Dedifferentiated amniotic fluid mesenchymal stem cell (primary cell): ENCODE results near the gene DGKZ.
A peak's percentile ranks its signal among the peaks of the same experiment; 100 is the strongest.

Experiments used
- DNase-seq: peaks from one replicate; pipeline ENCODE4 v3.0.0-alpha.2; 2016; ENCODE audit errors: extremely low spot score

DGKZ gene

DNA sequence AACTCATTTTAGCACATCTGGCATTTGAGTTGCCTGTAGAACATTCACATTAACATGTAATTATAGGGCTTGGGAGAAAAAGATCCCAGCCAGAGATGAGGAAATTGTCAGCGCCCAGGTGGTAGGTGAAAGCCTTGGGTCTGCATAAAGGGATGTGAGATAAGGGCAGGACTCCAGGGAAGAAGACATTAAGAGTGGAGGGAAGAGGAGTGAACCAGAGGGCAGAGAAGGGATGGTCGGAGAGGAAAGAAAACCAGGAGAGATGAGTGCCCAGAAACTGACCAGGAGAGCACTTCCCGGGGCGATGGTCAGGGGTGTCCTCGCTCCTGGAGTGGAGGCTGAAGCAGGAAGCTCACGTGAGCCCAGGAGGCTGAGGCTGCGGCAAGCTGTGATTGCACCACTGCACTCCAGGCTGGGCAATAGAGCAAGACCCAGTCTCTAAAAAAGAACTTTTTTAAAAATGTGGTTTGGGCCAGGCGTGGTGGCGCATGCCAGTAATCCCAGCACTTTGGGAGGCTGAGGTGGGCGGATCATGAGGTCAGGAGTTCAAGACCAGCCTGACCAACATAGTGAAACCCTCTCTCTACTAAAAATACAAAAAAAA lies 20.3 kb upstream of the DGKZ start:
- DNase-seq: no peak

- DNase-seq: no peak
These were observed 19.4 kb upstream of the DGKZ start for GRCh38 chr11:46327829-46328228.

DNA sequence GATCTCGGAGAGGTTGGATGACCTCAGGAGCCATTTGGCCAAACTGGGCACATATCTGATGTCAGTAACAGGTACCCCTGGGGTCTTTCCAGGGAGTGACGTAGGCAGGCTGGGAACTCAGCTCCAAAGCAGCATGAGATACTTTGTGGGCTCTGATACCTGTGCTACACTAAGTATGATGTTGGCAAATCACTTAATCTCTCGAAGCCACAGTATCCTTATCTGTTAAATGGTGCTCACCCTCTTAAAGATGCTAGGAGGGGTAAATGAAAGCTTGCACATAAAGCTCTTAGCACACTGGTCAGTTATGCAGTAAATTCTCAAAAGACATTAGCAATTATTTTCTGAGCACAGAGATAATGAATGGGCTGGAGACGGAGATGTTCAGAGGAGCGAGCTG lies 17.1 kb upstream of the DGKZ start:
- no peak for DNase-seq

GRCh38 chr11:46330563-46331281 lies 16.5 kb upstream of the DGKZ start:
- no peak for DNase-seq

- no peak for DNase-seq
These were observed 15.8 kb upstream of the DGKZ start for GRCh38 chr11:46331282-46331984.

GRCh38 chr11:46332093-46332567 lies 15.1 kb upstream of the DGKZ start:
- DNase-seq: no peak

GRCh38 chr11:46332568-46333393 lies 14.5 kb upstream of the DGKZ start:
- DNase-seq: no peak

GRCh38 chr11:46333394-46333947 lies 13.8 kb upstream of the DGKZ start:
- DNase-seq: no peak

- DNase-seq: no peak
These were observed 13.1 kb upstream of the DGKZ start for GRCh38 chr11:46334211-46334610.

- no peak for DNase-seq
These were observed 12.0 kb upstream of the DGKZ start for GRCh38 chr11:46335271-46335670.

DNA sequence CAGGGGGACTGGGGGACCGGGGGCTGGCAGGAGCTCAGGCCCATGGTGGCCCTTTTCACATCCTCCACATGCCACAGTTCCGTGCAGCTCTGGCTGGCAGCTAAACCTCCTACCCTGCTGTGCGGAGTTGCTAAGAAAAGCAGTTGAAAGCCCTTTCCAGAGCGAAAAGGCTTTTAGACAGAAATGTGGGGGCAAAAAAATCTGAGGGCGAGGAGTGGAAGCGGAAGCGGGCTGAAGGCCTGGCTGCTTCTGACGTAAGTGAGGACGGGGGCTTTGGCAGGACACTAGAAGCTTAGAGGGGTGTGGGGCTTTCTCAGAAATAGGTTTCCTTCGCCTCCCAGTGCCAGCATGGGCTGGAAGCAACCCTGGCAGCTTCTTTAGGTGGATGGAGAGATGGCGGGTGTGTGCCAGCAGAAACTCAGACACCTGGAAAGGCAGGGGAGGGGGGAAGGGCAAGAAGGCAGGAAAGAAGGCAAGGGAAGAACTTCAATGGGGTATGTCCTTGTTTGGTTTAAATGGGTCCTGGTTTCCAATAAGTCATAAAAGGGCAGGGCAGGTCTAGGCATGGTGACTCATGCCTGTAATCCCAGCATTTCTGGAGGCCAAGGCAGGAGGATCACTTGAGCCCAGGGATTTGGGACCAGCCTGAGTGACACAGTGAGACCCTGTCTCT lies 11.2 kb upstream of the DGKZ start:
- no peak for DNase-seq

DNA sequence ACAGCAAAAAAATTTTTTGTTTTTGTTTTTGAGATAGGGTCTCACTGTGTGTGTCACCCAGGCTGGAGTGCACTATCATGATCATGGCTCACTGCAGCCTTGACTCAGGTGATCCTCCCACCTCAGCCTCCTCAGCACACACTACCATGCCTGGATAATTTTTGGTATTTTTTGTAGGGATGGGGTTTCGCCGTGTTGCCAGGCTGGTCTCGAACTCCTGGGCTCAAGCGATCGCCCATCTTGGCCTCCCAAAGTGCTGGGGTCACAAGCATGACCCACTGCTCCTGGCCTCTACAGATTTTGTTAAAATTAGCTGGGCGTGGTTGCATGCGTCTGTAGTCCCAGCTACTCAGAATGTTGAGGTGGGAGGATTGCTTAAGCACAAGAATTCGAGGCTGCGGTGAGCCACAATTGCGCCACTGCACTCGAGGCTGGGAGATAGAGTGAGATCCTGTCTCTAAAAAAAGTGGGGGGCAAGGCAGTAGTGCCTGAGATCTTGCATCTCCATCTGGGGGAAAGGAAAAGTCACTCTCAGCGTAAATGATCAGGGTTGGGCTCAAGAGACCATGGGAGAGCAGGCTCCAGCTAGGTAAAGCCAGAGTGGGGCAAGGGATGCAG lies 10.6 kb upstream of the DGKZ start:
- DNase-seq: no peak

DNA sequence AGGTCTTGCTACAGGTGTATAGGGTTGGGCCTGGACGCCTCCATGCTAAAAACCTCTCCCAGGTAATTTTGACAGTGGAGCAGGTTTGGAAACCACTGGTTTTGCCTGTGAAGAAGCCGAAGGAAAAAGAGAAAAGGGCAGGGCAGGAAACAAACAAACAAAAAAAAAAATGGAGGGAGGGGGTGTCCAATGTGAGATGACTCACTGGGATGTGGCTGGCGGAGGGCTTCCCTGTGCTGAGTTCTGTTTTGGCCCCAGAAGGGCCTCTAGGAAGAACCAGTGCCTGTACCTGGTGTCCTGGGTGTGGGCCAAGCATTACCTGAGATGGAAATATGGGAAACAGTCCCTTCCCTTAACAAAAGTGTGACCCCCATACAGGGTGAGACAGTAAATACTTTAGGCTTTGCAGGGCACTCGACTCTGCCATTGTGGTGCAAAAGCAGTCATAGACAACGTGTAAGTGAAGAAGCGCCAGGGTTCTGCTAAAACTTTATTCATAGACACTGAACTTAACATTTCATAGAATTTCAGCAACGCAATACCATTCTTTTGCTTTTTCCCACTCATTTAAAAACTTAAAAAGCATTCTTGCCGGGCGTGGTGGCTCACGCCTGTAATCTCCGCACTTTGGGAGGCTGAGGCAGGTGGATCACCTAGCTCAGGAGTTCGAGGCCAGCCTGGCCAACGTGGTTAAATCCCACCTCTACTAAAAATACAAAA lies 9.5 kb upstream of the DGKZ start:
- DNase-seq: no peak

DNA sequence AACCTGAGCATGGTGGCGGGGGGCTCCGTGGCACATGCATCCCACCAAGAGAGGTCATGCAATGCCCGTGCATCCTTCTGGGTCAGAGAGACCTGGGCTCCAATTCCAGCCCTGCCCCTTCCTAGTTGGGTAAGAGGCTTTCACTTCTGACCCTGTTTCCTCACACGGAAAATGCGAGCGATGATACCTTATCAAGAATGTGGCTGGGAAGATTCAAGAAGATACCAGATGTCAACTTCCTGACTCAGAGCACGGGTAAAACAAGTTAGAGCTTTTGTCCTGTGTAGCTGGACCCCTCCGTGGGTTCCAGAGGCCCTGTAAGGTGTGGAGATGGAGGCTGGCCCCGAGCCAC lies 8.7 kb upstream of the DGKZ start:
- no peak for DNase-seq

DNA sequence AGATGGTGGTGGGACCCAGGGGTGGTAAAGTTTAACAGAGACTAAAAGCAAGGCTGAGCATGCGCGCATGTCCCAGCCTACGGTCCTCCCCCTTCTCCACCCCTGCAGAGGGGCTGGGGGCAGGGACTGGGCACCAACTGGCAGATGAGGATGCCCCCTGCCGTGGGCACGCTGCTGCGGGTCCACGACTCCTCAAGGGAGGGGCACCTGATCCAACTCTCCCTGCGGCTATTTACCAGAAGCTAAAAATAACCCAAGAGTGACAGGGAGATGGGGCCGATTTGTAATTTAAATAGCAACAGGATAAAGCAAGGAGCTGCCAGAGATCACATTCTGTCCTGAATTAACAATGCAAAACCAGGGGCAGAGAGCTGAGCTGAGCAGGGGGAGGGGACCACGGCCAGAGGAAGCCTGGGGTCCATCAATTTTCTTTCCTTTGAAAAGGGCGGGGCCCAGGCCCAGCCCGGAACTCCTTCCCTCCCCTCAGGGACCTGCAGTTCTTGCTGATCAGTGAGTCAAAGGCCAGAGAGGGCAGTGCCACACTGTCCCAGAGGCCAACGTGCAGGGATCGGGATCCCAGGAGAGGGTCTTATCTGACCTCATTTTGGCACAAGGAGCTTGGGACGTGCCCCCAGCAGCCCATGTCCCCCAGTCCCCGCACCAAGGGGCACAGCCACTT lies 8.1 kb upstream of the DGKZ start:
- DNase-seq: peak; percentile 44

GRCh38 chr11:46339816-46340215 lies 7.4 kb upstream of the DGKZ start:
- no peak for DNase-seq

- no peak for DNase-seq
These were observed 5.8 kb upstream of the DGKZ start for GRCh38 chr11:46341454-46341853.

DNA sequence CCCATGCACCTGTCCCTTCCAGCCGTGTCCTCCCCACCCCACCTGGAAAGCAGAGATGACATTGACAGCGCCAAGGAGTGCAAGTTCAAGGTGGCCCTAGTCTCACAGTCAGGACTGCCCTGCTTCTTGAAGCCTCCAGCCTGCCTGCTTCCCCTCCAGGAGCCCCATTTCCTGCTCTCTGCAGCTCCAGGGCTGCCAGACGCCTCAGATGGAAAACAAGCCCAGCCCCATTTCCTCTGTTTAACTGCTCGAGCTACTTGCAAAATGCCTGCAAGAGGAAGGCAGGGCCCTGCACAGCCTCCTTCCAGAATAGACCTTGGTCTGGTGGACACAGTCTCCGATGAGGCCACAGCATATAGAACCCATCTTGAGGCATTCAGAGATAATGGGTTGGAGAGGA lies 5.0 kb upstream of the DGKZ start:
- DNase-seq: no peak

DNA sequence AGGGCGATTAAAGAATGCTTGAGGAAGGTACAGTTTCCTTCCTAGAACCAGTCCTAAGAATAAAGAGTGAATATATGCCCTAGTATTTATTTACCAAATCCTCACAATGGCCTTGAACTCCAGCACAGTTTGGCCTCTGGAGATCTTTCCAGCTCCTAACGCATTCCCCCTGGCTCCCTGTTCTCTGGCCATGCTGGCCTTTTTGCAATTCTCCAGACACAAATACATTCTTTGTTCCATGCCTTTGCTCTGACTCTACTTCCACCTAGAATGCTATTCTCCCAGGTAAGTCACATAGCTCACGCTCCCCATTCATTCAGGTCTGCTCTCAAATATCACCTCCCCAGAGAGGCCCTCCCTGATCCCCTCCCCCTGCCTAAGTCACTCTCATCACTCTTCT lies 3.7 kb upstream of the DGKZ start:
- no peak for DNase-seq

GRCh38 chr11:46345131-46345597 lies 2.1 kb upstream of the DGKZ start:
- no peak for DNase-seq
